Measurements from ENCODE around the gene URB1. TPM values are rescaled to one million over a fixed set of nuclear protein-coding genes. Genes with fewer than 3 reads are reported as not detected.

The URB1 gene
- total RNA-seq, 4 donors from 2014 or later, result 18.3 to 26.9 (median 20.7) TPM

DNA sequence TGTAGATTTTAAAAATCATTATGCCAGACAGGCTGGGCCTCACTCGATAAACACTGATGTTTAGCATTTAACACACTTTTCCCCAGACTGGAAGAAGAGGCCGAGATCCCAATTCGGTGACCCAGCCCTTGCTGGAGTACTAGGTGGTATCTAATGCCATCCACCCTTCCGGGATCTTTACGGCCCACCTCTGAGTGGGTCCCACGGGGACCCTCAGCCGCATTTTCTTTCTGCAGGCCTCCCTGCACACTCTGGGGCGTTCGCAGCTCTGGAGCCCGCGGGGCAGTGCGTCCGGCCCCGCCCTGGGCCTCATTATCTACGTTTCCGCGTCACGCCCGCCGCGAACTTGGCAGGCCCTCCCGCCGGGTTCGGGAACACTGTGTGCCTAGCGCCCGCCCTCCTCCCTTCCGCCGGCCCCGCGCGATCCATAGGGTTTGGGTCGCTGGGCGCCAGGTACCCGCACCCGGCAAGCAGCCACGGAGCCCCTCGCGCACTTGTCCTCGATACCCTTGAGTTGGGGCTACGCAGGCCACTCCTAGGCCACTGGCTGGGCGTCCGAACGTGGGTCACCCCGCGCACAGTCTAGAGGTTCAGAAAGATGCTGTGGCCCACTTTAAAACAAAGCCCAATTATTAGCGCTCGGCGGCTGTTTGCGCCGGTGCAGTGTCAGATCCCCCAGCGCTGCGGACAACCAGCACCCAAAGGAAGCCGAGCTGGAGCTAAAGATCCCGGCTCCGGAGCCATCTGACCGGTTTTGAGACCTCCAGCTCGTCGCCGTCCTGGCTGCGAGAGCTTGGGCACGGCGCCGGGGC, 18.7 kb upstream of the URB1 start:
- Histone ChIP-seq H3K9me3 (no peaks in the 10 kb centered on the region), H3K36me3 (peaks cover 0 to 8% of the 10 kb centered on the region in 2 donors), H3K27me3 (no peaks in the 10 kb centered on the region), H3K4me3 (peak overlapping the region; percentile 69 to 88), H3K4me1 (peaks cover 3 to 58% (median 30%) of the 10 kb centered on the region in 3 donors), H3K27ac (peak overlapping the region; percentile 93 to 100 (median 96))
- 2 to 3% methylated on average over 13 to 21 of the region's 63 CpGs for WGBS, 2 donors (ENCODE audit: low coverage in 1 of 2)
- ATAC-seq, result peak; percentile 90
- TF ChIP-seq CTCF (IDR thresholded peaks at IDR 0.05) (no peak), EP300 (IDR thresholded peaks at IDR 0.05) (peak; percentile 98), POLR2AphosphoS5 (IDR thresholded peaks at IDR 0.05) (peak; percentile 99), POLR2A (IDR thresholded peaks at IDR 0.05) (peak; percentile 91 to 93)

DNA sequence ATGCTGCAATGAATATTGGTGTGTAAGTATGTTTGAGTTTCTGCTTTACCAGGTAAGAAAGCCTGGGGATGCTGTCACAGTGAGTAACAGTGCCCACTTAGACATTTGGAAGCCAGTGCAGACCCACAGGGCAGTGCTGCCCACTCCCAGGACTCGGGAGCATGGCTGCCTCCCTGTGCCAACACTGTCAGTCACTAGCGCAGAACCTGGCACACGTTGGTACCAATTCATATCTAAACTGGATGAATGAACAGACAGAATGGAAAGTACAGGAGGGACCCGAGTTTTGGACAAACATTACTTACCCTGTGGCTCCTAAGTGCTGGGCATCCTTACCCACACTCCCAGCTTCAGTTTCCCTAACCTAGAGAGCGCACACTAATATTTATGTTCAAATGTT, 18.1 kb upstream of the URB1 start:
- Histone ChIP-seq H3K27me3 (no peaks in the 10 kb centered on the region), H3K4me3 (peak overlapping the region in 1 of 2 donors; percentile 88), H3K27ac (peak overlapping the region; percentile 93 to 100 (median 96)), H3K9me3 (no peaks in the 10 kb centered on the region), H3K4me1 (peaks cover 3 to 52% (median 30%) of the 10 kb centered on the region in 3 donors), H3K36me3 (peaks cover 0 to 7% of the 10 kb centered on the region in 2 donors)
- WGBS, 2 donors (ENCODE audit: low coverage in 1 of 2), result 63 to 65% methylated on average over 3 to 5 of the region's 5 CpGs
- ATAC-seq, result no peak
- TF ChIP-seq POLR2AphosphoS5 (IDR thresholded peaks at IDR 0.05) (no peak), POLR2A (IDR thresholded peaks at IDR 0.05) (no peak), CTCF (IDR thresholded peaks at IDR 0.05) (no peak), EP300 (IDR thresholded peaks at IDR 0.05) (no peak)

- no peaks in the 10 kb centered on the region for H3K9me3 ChIP-seq
- no peak overlapping the region for H3K4me3 ChIP-seq
- H3K27me3 ChIP-seq, result no peaks in the 10 kb centered on the region
- H3K27ac ChIP-seq, result peak overlapping the region; percentile 93 to 100 (median 96)
- peaks cover 0 to 1% of the 10 kb centered on the region in 2 donors for H3K36me3 ChIP-seq
- H3K4me1 ChIP-seq, result peaks cover 3 to 45% (median 26%) of the 10 kb centered on the region in 3 donors
- TF ChIP-seq POLR2A (IDR thresholded peaks at IDR 0.05), result no peak
- TF ChIP-seq EP300 (IDR thresholded peaks at IDR 0.05), result no peak
- 69 to 80% methylated on average over 1 to 3 of the region's 4 CpGs for WGBS, 2 donors (ENCODE audit: low coverage in 1 of 2)
- no peak for ATAC-seq
Measured at GRCh38 chr21:32410291-32410690, 17.5 kb upstream of the URB1 start.

DNA sequence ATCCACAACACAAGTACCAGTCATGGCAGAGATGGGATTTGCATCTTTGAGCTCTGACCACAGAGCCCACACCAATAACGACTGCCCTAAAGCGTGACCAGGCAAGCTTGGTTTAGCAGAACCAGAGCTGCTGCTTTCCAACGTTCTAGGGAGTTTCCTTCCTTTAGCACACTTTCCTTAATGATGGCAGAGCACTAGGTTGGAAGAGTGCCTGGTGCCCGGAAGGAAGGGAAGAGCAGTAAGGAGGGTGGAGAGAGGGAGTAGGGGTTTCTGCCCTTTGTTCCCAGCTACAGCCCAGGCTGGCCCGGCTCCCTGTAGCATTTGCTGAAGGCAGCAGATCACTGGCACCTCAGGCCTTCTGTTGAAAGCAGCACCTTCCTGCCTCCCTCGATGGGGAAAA, 13.6 kb upstream of the URB1 start:
- no peak for ATAC-seq
- H3K36me3 ChIP-seq, result no peaks in the 10 kb centered on the region
- no peak for TF ChIP-seq CTCF (IDR thresholded peaks at IDR 0.05)
- no peaks in the 10 kb centered on the region for H3K9me3 ChIP-seq
- H3K4me3 ChIP-seq, result no peak overlapping the region
- H3K27ac ChIP-seq, result peak overlapping the region in 2 of 4 donors; percentile 24 to 38
- no peaks in the 10 kb centered on the region for H3K27me3 ChIP-seq
- WGBS, 2 donors (ENCODE audit: low coverage in 1 of 2), result 30 to 45% methylated on average over 3 to 5 of the region's 6 CpGs
- peaks cover 3 to 37% (median 12%) of the 10 kb centered on the region in 3 donors for H3K4me1 ChIP-seq

DNA sequence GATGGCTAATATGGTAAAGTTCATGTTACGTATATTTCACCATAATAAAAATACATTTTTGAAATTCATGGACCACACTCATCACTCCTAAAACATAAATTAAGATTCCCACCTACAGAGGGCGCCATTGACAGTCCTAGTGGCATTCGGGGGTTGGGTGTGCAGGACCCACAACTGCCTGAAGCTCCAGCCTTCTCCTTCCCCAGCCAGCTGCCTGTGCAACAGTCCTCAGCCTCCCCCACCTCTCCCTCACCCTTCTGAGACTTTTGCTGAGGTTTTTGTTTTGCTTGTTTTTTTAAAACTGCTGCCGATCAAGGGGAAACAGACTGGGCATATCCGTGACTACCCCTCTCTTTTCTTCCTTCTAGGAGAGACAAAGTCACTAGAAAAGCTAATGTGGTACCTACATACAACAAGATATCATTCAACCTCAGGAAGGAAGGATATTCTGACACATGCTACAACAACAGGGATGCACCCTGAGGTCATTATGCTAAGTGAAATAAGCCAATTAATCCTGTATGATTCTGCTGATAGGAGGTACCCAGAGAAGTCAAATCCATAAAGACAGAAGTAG, 10.5 kb upstream of the URB1 start:
- no peaks in the 10 kb centered on the region for H3K9me3 ChIP-seq
- no peaks in the 10 kb centered on the region for H3K27me3 ChIP-seq
- ATAC-seq, result peak; percentile 86
- no peaks in the 10 kb centered on the region for H3K36me3 ChIP-seq
- H3K4me1 ChIP-seq, result peaks cover 0 to 17% (median 0%) of the 10 kb centered on the region in 3 donors
- no peak overlapping the region for H3K4me3 ChIP-seq
- TF ChIP-seq POLR2AphosphoS5 (IDR thresholded peaks at IDR 0.05) (no peak), CTCF (IDR thresholded peaks at IDR 0.05) (peak; percentile 53 to 74 (median 72))
- H3K27ac ChIP-seq, result no peak overlapping the region
- 7 to 13% methylated on average over 4 to 5 of the region's 5 CpGs for WGBS, 2 donors (ENCODE audit: low coverage in 1 of 2)
